LNCAP (cell line): Measurements from ENCODE around the gene RAB3IP.
A peak's percentile ranks its signal among the peaks of the same experiment; 100 is the strongest.

Experiments
- TF ChIP-seq, protein P1 (sequence below): fragments of 450-650 bp; IDR thresholded peaks from 2 replicates; pipeline ENCODE4 v1.5.1; 2017; ENCODE audit warnings: mild to moderate bottlenecking

RAB3IP gene, protein sequence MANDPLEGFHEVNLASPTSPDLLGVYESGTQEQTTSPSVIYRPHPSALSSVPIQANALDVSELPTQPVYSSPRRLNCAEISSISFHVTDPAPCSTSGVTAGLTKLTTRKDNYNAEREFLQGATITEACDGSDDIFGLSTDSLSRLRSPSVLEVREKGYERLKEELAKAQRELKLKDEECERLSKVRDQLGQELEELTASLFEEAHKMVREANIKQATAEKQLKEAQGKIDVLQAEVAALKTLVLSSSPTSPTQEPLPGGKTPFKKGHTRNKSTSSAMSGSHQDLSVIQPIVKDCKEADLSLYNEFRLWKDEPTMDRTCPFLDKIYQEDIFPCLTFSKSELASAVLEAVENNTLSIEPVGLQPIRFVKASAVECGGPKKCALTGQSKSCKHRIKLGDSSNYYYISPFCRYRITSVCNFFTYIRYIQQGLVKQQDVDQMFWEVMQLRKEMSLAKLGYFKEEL

DNA sequence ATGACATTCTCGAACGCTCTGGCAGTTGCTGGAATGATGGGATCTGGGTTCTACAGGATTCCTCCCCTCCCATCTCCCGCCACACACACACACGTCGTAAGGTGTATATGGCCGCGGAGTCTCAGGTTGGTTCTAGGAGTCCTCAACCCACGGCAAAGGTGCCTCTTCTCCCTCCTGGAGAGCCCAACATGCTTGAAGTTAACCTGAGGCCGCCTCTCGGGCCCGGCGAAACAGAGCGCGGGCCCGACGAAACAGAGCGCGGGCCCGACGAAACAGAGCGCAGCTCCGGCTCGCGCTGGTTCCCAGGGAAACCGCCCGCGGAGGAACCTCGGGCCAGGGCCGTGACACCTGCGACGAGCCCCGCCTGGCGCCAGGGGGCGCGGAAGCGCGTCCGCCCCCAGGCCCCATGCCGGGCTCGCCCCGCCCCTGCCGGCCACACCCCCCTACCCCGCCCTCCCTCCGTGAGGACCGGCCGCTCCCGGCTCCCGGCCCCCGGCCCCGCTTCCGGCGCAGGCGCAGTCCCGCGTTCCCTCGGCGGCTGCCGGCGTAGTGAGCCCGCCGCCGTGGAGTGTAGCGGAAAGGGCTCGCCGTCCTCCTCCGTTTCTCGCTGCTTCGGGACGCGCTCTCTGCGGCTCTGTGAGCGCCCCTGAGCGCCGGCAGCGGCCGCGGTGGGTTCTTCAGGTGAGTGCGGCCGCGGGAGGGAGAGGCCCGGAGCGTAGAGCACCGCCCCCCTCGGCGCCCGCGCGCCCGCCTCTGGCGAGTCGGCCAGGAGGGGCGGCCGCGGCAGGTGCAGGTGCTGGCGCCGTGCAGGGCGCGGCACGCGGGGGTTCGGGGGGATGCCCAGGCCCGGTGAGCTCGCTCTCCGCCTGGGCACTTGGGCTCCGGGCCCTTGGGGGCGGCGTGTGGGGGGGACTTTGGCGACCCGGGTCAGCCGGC, at the start of gene RAB3IP:
RAB3IP (plus strand) TSS at position 510 of the 936 bp plus-strand sequence. CDS start 16,549 bp downstream, outside the sequence.
- TF ChIP-seq, protein P1, sequence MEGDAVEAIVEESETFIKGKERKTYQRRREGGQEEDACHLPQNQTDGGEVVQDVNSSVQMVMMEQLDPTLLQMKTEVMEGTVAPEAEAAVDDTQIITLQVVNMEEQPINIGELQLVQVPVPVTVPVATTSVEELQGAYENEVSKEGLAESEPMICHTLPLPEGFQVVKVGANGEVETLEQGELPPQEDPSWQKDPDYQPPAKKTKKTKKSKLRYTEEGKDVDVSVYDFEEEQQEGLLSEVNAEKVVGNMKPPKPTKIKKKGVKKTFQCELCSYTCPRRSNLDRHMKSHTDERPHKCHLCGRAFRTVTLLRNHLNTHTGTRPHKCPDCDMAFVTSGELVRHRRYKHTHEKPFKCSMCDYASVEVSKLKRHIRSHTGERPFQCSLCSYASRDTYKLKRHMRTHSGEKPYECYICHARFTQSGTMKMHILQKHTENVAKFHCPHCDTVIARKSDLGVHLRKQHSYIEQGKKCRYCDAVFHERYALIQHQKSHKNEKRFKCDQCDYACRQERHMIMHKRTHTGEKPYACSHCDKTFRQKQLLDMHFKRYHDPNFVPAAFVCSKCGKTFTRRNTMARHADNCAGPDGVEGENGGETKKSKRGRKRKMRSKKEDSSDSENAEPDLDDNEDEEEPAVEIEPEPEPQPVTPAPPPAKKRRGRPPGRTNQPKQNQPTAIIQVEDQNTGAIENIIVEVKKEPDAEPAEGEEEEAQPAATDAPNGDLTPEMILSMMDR = peak; percentile 60

DNA sequence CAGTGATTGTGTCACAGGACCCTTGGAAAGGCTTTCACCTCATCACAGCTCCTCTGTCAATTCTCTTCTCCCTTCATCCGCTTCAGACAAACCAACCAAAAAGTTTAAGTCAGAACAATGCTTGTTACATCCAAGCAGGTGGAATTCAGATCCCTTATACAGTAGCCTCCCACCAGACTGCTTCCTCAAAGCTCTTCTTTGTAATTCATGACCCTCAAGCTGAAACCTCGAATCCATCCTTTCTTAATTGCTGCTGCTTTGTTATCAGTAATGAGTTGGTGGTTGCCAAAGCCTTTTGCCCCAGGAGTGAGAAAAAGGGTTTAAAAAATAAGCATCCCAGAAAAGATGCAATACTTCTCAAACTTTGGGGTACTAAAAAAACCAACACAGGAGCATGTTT, 49.0 kb upstream of the RAB3IP start:
- TF ChIP-seq, protein P1 = no peak

DNA sequence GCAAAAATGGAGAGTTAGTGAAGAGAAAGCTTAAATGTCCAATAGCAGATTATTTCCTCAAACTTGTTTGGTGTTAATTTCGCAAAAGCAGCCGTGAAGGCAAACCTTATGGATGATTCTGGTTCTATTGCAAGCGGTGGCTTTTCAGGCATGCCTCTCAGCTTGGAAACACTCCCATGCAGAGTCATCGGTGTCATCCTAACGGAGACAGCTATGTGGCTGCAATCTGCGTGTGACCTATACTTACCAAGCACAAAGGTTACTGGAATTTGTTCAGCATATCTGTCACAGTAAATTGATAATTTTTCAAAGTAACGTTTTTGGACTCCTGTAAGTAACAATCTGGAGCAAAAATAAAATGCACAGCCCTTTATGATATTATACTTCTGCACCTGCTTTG, 44.5 kb upstream of the RAB3IP start:
- TF ChIP-seq, protein P1 = no peak

DNA sequence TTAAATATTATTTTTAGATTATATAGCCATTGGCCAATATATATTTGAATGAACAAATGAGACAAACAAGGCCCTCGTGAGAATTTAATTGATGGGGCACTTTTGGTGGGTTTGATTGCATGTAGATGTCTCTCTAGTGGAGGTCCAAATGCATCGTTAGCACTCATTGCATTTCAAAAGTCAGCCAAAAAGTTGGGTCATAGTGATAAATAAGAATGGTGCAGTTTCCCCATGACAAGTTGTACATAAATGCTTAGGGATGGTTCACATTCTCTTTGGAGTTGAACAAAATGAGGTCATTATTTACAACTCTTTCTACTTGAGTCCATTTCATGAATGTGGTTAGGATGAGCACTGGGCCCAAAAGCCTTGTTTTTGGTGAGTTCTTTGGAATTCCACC, 40.6 kb upstream of the RAB3IP start:
- TF ChIP-seq, protein P1 = no peak

DNA sequence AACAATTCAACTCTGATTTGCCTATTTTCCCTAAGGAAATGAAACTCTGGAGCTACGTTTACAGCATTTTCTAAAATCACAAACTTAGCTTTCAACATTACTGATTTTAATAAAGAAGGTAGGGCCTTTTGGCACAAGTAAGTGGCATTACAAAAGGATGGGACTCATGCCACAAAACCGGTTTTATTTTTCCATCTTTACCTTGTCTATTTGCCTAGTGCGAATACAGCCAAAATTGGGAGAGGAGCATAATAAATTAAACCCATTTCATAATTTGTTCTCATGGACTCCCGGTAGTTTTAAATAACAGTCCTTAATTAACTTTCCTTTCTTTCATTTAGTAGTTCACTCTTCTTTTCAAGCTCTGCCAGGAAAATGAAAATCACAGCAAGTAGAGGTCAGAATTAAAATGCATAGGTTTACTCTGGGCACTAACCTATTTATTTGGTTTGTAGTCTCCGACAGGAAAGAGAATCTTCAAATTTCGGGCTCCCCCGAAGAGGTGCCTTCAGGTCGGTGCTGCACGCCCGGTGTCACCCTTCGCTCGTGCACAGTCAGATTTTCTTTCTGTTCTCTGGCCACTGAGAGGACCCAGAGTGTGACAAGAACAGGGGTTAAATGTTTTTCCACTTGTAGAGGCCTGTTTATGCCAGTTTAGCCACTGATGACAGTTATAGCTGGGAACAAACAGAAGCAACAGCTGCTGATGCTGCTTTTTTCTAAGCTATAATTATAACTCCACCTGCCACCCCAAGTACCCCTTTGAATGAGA, 39.7 kb upstream of the RAB3IP start, which contains the start of gene BEST3:
BEST3 (minus strand) TSS at position 535 of the 772 bp plus-strand sequence. CDS start 1,505 bp downstream, outside the sequence.
- TF ChIP-seq, protein P1 = no peak

DNA sequence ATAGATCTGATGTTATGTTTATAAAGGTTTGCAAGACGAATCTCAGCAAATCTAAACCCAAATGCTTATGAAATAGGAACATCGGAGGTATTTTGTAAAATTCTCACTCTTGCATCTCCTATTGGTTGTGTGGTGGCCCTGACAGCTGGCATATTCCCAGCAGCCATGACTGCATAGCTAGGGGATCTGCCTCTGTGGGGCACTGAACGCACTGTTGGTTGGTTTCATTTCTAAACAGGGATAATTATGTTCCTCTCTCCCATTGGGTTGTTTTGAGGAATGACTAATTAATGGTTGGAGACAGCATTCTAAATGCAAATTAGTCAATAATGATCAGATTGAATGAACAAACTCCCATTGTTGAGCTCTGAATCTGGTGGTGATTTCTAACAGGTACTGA, 36.8 kb upstream of the RAB3IP start:
- TF ChIP-seq, protein P1 = no peak
